Endothelial cell (in vitro differentiated cells): Measurements from ENCODE around the gene EVC. TPM values are rescaled to one million over a fixed set of nuclear protein-coding genes. Genes with fewer than 3 reads are reported as not detected.

ENCODE experiments used
- DNase-seq: peaks from one replicate; pipeline ENCODE4 v3.0.0; 2021; ENCODE audit warnings: low spot score
- H3K27ac Mint-ChIP-seq: one replicate; pipeline ENCODE4 v1.8.0; 2021; ENCODE audit warnings: mixed read lengths, inconsistent platforms; ENCODE audit not compliant: unreplicated experiment
- H3K27me3 Mint-ChIP-seq: one replicate; pipeline ENCODE4 v1.8.0; 2021; ENCODE audit warnings: mild to moderate bottlenecking, moderate library complexity, mixed read lengths, inconsistent platforms; ENCODE audit not compliant: unreplicated experiment
- H3K36me3 Mint-ChIP-seq: one replicate; pipeline ENCODE4 v1.8.0; 2021; ENCODE audit warnings: mild to moderate bottlenecking, low read depth, mixed read lengths, inconsistent platforms; ENCODE audit not compliant: unreplicated experiment
- H3K4me1 Mint-ChIP-seq: one replicate; pipeline ENCODE4 v1.8.0; 2021; ENCODE audit warnings: mild to moderate bottlenecking, mixed read lengths, inconsistent platforms; ENCODE audit not compliant: unreplicated experiment
- H3K4me3 Mint-ChIP-seq: one replicate; pipeline ENCODE4 v1.8.0; 2021; ENCODE audit warnings: mild to moderate bottlenecking, mixed read lengths, inconsistent platforms; ENCODE audit not compliant: unreplicated experiment
- H3K9me3 Mint-ChIP-seq: one replicate; pipeline ENCODE4 v1.8.0; 2021; ENCODE audit warnings: mixed read lengths, inconsistent platforms; ENCODE audit not compliant: unreplicated experiment
- total RNA-seq: library from RNA; stranded (reverse); fragmentation: NEBNext Ultra II Directional; extraction: Animal tissue kit (Norgen Biotek cat#: 25700); gene quantifications from one replicate; pipeline ENCODE4 v1.2.1, GENCODE V29; 2021; ENCODE audit not compliant: unreplicated experiment
- TF ChIP-seq, protein P1 (sequence below): fragments of 200-600 bp; sonication (generic); IDR thresholded peaks from one replicate; pipeline ENCODE4 v1.5.0; 2021; ENCODE audit warnings: antibody characterized with exemption; ENCODE audit not compliant: unreplicated experiment

The EVC gene
- total RNA-seq, 1 donor from 2014 or later = 14.9 TPM

DNA sequence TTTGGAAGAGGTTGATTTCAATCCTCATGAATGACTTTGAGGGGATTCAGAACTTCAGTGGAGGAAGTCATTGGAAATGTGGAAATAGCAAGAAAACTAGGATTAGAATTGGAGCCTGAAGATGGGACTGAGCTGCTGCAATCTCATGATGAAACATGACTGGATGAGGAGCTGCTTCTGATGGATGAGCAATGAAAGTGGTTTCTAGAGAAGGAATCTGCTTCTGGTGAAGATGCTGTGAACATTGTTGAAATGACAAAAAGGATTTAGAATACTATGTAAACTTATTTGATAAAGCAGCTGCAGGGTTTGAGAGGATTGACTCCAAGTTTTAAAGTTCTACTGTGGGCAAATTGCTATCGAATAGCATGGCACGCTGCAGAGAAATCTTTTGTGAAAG lies 27.1 kb downstream of the EVC start:
- H3K4me3 Mint-ChIP-seq = no peak overlapping the region
- no peak overlapping the region for H3K27ac Mint-ChIP-seq
- peaks cover 16% of the 10 kb centered on the region for H3K36me3 Mint-ChIP-seq
- H3K27me3 Mint-ChIP-seq = no peaks in the 10 kb centered on the region
- DNase-seq = no peak
- no peaks in the 10 kb centered on the region for H3K9me3 Mint-ChIP-seq
- TF ChIP-seq, protein P1, sequence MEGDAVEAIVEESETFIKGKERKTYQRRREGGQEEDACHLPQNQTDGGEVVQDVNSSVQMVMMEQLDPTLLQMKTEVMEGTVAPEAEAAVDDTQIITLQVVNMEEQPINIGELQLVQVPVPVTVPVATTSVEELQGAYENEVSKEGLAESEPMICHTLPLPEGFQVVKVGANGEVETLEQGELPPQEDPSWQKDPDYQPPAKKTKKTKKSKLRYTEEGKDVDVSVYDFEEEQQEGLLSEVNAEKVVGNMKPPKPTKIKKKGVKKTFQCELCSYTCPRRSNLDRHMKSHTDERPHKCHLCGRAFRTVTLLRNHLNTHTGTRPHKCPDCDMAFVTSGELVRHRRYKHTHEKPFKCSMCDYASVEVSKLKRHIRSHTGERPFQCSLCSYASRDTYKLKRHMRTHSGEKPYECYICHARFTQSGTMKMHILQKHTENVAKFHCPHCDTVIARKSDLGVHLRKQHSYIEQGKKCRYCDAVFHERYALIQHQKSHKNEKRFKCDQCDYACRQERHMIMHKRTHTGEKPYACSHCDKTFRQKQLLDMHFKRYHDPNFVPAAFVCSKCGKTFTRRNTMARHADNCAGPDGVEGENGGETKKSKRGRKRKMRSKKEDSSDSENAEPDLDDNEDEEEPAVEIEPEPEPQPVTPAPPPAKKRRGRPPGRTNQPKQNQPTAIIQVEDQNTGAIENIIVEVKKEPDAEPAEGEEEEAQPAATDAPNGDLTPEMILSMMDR = no peak
- H3K4me1 Mint-ChIP-seq = no peaks in the 10 kb centered on the region

DNA sequence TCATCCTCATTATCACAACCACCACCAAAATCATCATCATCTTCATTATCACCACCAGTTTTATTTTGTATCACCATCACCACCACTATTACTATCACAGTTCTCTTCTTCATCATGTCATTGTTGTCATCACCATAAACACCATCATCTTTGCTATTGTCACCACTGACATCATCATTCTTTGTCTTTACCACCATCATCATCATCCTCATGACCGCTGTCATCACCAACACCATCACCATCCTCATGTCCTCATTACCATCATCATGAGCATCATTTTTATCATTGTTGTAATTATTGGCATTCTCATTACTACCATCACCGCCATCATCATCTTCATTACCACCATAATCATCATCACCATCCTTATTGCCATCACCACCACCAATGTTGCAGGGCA lies 31.4 kb downstream of the EVC start:
- Mint-ChIP-seq H3K4me1 (no peaks in the 10 kb centered on the region), H3K9me3 (no peaks in the 10 kb centered on the region), H3K4me3 (no peak overlapping the region), H3K36me3 (peaks cover 12% of the 10 kb centered on the region), H3K27me3 (no peaks in the 10 kb centered on the region), H3K27ac (no peak overlapping the region)
- TF ChIP-seq, protein P1 = no peak
- DNase-seq = no peak

DNA sequence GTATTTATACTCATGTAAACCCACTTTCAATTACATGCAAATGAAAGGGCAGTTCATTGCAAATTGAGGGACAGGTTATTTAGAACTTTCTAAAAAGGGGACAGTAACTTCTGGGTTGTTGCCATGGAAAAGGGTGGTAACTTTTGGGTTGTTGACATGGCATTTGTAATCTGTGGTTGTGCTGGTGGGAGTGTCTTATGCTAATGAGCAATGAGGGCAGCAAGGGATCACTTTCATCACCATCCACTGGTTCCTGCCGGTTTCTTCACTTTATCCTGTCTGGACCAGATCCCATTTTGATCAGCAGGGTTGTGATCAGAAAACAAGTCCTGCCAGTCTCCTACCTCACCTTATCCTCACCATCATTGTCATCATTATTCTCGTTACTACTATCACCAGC lies 32.0 kb downstream of the EVC start:
- H3K4me1 Mint-ChIP-seq = no peaks in the 10 kb centered on the region
- H3K27ac Mint-ChIP-seq = no peak overlapping the region
- no peaks in the 10 kb centered on the region for H3K27me3 Mint-ChIP-seq
- TF ChIP-seq, protein P1 = no peak
- no peak overlapping the region for H3K4me3 Mint-ChIP-seq
- no peak for DNase-seq
- H3K9me3 Mint-ChIP-seq = no peaks in the 10 kb centered on the region
- H3K36me3 Mint-ChIP-seq = peaks cover 12% of the 10 kb centered on the region

DNA sequence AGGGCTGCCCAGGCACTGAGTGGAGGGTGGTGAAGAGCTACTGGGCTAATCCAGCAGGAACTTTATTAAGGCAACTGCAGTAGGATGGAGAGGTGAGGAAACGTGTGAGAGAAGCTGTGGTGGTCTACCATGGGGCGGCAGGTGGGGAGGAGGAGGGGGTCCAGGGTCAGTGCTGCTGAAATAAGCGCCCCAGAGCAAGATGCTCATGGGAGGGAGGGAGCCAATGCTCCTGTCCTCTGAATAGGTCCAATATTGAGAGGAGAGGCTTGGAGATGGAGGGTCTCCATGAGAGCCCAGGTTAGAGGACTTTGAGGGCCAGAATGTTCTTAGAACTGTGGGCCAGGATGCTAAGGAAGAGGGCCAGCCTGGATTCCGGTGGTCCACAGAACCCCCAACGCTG lies 35.2 kb downstream of the EVC start:
- Mint-ChIP-seq H3K4me3 (no peak overlapping the region), H3K9me3 (no peaks in the 10 kb centered on the region), H3K27me3 (no peaks in the 10 kb centered on the region), H3K36me3 (peaks cover 18% of the 10 kb centered on the region), H3K27ac (no peak overlapping the region), H3K4me1 (no peaks in the 10 kb centered on the region)
- no peak for DNase-seq
- TF ChIP-seq, protein P1 = no peak

DNA sequence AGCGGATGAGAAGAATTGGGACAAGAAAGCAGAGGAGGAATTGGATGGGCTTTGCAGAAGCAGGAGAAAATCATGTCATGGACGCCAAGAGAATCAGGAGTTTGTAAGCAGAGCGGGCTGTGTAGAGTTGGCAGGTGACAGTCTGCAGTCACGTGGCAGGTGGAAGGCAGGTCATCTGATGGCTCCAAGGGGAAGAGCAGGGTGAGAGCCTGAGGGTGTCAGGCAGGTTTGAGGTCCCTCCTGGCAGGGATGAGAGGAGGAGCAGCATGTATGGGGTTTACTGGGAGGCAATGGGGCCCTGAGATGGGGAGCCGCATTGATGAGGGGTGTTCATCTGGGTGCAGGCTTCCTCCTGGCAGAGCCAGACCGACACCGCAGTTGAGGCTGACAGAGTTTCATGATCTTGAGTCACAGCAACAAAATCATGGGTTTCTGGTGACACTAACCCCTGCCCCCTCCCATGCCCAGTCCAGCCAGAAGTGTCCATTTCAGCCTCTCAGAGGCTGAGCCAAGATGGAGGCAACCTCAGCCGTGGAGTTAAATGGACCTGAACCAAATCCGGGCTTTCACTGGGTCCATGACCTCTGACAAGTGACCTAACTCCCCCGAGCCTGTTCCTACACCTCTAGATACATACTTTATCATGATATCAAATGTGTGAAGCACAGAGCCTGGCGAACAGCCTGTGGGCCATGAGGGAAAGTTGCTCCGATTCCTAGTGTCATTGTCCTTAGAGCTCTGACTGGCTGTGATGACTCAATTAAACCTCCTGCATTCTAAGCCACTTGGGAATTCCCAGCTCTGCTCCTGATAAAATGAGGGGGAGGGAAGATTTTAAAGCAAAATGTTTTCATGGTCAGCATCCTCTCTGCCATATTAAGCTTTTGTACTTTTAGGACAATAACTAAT lies 36.1 kb downstream of the EVC start:
- no peak for DNase-seq
- no peaks in the 10 kb centered on the region for H3K9me3 Mint-ChIP-seq
- TF ChIP-seq, protein P1 = no peak
- H3K27me3 Mint-ChIP-seq = no peaks in the 10 kb centered on the region
- H3K27ac Mint-ChIP-seq = peak overlapping the region; percentile 9
- H3K4me3 Mint-ChIP-seq = peak overlapping the region; percentile 6
- H3K36me3 Mint-ChIP-seq = peaks cover 18% of the 10 kb centered on the region
- peaks cover 8% of the 10 kb centered on the region for H3K4me1 Mint-ChIP-seq
